GM21717 (cell line): ENCODE measurements around the gene CHST2.

ENCODE experiments used
- ATAC-seq: cut with Tn5 transposase; IDR thresholded peaks from one replicate; pipeline ENCODE4 v1.9.1; 2021; ENCODE audit warnings: mild to moderate bottlenecking, moderate library complexity; ENCODE audit not compliant: unreplicated experiment

The CHST2 gene

GRCh38 chr3:143165211-143165610, 45.6 kb downstream of the CHST2 start:
- peak; percentile 30 for ATAC-seq

- peak; percentile 76 for ATAC-seq
These were observed 46.2 kb downstream of the CHST2 start for GRCh38 chr3:143165612-143166285.

DNA sequence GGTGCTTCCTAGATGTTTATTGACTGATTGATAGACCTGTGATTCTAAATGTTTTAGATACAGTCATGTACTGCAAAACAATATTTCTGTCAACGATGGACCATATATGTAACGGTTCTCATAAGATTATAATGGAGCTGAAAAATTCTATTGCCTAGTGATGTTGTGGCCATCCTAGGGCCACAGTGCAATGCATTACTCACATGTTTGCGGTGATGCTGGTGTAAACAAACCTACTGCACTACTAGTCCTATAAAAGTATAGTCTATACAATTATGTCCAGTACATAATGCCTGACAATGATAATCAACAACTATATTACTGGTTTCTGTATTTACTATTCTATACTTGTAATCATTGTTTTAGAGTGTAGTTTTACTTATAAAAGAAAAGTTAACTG, 46.8 kb downstream of the CHST2 start:
- no peak for ATAC-seq

GRCh38 chr3:143167969-143168854, 48.6 kb downstream of the CHST2 start:
- ATAC-seq: no peak

GRCh38 chr3:143168855-143169192, 49.3 kb downstream of the CHST2 start:
- ATAC-seq: no peak

- no peak for ATAC-seq
These were observed 50.5 kb downstream of the CHST2 start for GRCh38 chr3:143170074-143170473.

DNA sequence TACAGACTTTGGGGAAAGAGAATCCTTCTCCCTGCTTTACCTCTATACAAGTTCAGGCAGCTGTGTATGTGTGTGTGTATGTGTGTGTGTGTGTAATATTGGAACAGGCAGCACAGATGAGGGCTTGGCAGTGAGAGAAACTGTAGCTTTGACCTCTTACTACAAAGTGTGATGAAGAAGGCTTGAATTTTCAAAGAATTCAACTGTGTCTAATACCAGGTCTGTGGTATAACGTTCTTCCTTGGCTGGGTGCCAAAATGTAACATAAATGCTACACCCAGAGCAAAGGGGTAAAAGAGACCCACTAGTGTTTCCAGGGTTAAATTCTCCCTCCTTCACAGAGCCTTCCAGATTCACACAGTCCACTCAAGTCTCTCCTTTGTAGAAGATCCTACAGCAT, 51.1 kb downstream of the CHST2 start:
- ATAC-seq: no peak

DNA sequence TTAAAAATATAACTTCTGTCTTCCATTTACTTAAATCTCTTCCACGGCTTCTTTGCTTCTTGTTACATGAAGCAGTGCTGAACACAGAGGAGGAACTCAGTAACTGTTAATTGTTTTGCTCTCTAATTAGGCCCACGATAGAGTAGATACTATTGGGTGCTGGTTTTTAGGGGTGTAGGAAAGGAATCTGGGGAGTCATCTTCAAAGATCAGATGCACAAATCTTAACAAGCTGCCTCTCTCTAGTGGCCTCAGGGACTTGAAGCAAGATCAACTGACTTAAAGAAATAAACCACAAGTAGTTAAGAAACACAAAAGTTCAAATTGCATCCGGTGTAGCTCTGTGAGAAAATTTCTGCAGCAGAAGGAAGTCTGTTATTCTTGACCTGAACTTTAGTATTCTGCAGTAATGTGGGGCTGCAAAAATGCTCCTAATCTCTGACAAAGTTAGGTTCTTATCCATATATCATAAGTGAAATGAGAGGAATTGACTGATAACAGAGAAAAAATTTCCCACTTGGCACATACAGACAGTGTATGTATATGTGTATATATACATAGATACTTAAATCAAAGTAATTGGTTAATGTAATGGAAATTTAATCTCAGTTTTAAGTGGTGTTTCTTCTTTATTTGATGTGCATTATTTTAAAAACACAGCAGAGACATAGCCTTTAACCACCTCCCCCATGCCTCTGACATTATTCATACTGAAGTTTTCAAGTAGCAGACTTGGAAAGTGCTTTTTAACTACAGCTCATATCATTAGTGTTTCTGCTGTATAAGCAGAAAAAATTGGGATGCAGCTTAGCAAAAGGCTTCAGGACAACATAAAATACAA, 51.8 kb downstream of the CHST2 start:
- peak; percentile 65 for ATAC-seq

DNA sequence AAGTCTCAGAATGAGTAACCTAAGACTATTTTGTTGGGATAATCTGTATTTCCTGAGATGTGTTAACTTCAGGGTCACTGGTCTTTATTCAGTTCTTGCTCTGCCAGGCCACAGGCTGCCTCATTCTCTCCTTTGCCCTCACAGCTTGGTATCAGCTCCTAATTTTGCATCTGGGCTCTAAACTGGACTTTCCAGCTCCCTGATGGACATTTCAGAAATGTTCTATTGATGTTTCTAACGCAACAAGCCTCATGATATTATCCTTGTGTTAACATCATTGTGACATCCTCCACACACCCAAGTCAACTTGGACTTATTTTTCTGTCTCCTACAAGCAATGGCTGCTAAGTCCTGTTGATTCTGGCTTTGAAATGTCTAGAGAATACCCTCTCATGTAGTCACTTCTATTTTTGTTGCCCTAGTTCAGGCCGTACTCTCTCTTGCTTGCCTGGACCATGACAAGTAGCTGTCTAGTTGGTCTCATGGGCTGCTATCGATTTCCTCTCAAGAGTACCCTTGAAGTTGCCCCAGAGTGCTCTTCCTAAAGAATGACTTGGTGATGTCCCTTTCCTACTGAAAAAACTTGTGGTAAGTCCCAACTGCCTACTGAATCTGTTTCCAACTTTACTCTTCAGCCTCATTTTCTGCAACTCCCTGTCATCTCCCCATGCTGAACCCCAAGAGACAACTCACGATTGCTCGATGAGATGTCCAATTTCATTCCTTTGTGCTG, 52.7 kb downstream of the CHST2 start:
- no peak for ATAC-seq

DNA sequence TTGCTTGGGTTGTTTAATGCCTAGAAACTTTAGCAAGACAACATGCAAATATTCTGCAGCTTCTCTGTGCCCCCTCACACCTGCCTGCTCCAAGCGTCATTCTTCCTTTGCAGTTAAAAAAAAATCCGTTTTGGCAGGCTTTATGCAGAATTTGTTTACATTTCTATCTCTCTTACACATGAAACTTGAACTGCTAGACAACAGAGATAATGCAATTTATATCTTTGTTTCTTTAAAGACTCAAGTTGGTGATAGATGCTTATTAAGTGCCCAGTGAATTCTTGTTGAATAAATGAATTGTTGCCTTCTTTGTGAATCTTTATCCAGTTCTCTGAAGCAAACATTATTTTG, 53.2 kb downstream of the CHST2 start:
- no peak for ATAC-seq

DNA sequence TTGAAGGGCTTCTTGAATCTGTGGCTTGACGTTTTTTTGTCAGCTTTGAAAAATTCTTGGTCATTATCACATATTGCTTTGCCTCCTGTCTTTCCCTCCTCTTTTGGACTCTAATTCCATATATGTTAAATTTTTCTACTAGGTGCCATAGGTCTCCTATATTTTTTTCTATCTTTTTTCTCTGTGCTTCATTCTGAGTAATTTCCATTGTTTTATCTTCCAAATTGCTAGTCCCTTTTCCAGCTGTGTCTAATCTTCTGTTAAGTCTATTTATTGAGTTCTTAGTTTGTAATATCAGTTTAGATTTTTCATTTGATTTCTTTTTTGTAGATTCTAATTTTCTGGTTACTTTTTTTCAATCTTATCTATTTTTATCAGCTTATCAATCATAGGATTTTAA, 53.7 kb downstream of the CHST2 start:
- no peak for ATAC-seq
